ENCODE measurements around the gene GRID1. TPM values are rescaled to one million over a fixed set of nuclear protein-coding genes. Genes with fewer than 3 reads are reported as not detected.

The GRID1 gene
- total RNA-seq, 4 donors from 2014 or later = 0.35 to 10.7 (median 1.3) TPM

DNA sequence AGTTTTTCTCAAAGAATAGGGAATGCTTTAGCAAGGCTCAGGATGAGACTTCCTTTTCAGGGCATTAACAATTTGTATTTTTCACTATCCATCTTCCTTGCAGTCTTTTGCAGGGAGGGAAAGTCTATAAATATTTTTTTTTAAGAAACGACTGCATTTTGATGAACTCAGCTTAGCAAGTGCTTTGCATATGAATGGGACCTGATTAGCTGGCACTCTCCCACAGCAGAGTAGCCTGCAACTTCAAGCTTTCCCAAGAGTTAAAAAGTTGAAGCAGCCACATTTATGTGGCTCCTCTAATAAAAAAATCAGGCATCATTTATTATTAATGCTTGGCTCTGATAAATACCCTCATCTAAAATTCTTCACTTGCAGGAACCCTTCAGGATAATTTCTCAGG is 134.0 kb downstream of the GRID1 start:
- DNase-seq = no peak
- Histone ChIP-seq H3K27ac (no peak overlapping the region), H3K36me3 (no peaks in the 10 kb centered on the region), H3K27me3 (no peaks in the 10 kb centered on the region), H3K4me1 (no peaks in the 10 kb centered on the region), H3K4me3 (no peak overlapping the region), H3K9me3 (no peaks in the 10 kb centered on the region)
- TF ChIP-seq, protein P1, sequence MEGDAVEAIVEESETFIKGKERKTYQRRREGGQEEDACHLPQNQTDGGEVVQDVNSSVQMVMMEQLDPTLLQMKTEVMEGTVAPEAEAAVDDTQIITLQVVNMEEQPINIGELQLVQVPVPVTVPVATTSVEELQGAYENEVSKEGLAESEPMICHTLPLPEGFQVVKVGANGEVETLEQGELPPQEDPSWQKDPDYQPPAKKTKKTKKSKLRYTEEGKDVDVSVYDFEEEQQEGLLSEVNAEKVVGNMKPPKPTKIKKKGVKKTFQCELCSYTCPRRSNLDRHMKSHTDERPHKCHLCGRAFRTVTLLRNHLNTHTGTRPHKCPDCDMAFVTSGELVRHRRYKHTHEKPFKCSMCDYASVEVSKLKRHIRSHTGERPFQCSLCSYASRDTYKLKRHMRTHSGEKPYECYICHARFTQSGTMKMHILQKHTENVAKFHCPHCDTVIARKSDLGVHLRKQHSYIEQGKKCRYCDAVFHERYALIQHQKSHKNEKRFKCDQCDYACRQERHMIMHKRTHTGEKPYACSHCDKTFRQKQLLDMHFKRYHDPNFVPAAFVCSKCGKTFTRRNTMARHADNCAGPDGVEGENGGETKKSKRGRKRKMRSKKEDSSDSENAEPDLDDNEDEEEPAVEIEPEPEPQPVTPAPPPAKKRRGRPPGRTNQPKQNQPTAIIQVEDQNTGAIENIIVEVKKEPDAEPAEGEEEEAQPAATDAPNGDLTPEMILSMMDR (IDR thresholded peaks at IDR 0.05) = no peak
- no peak for TF ChIP-seq POLR2A (IDR thresholded peaks at IDR 0.05)

DNA sequence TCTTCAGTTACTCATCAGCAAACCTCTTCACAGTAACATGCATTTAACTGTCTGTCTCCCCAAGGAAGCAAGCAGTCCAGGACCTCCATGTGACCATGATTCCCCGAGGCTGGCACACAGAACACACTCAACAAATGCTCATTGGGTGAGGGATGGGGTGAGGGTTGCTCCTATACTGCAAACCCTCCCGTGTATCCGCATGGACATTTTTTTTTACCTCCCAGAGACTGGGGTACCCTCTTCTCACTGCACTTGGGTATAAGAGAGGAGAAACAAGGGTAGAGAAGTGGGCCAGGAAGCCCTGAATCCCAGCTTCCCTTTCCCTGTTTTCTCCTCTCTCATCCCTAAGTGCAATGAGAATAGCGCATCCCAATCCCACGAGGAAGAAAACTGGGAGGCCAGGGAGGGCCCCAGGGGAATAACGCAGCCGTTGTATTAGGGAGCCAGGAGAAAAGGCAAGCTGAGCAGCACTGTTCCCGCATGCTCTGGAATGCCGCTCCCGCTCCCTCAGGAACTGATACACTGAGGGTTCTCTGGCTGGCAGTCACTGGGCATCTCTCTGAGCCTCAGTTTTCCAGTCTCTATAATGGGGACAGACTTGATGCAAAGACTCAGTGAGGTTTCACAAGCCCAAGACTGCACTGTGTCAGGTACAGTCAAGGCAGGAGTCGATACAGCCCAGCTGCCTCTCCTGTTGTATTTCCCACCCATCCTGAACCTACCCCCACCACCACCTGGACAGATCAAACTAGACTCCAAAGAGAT is 134.6 kb downstream of the GRID1 start:
- Histone ChIP-seq H3K9me3 (no peaks in the 10 kb centered on the region), H3K4me1 (no peaks in the 10 kb centered on the region)
- DNase-seq = no peak

DNA sequence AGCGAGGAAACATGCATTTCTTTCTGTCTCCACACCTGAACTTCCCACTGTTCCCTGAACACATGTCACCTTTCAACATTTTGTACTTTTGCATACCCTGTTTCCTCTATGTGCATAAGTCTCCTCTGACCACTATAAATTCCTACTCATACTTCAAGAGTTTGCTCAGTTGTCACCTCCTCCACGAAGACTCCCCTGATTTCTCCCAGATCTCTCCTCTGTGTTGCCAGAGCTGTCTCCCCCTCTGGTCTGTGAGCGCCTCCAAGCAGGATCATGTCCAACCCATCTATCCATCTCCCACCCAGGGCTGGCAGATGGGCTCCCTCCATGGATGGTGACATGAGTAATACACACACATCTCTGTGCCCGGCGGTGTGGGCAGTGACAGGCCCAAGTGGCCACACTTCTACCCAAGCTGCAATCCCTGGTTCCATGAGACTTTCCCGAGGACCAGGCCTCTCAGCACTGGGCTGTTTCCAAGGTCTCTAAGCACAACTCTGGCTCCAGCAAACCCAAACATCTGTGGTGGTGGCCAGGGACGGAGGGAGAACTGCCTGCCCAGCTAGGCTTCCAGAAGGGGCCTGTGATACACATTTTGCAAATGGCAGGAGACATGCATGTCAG is 135.9 kb downstream of the GRID1 start:
- H3K9me3 ChIP-seq = no peaks in the 10 kb centered on the region
- no peak overlapping the region for H3K4me3 ChIP-seq
- no peak for TF ChIP-seq POLR2A (IDR thresholded peaks at IDR 0.05)
- TF ChIP-seq, protein P1 (IDR thresholded peaks at IDR 0.05) = no peak
- no peak overlapping the region for H3K27ac ChIP-seq
- no peaks in the 10 kb centered on the region for H3K36me3 ChIP-seq
- no peak for DNase-seq
- H3K4me1 ChIP-seq = no peaks in the 10 kb centered on the region
- H3K27me3 ChIP-seq = no peaks in the 10 kb centered on the region

More for the DNA sequence above, 134.6 kb downstream of the GRID1 start:
- no peak overlapping the region for H3K27ac ChIP-seq
- H3K4me3 ChIP-seq = no peak overlapping the region
- TF ChIP-seq, protein P1 (IDR thresholded peaks at IDR 0.05) = no peak
- no peak for TF ChIP-seq POLR2A (IDR thresholded peaks at IDR 0.05)
- no peaks in the 10 kb centered on the region for H3K27me3 ChIP-seq
- H3K36me3 ChIP-seq = no peaks in the 10 kb centered on the region

DNA sequence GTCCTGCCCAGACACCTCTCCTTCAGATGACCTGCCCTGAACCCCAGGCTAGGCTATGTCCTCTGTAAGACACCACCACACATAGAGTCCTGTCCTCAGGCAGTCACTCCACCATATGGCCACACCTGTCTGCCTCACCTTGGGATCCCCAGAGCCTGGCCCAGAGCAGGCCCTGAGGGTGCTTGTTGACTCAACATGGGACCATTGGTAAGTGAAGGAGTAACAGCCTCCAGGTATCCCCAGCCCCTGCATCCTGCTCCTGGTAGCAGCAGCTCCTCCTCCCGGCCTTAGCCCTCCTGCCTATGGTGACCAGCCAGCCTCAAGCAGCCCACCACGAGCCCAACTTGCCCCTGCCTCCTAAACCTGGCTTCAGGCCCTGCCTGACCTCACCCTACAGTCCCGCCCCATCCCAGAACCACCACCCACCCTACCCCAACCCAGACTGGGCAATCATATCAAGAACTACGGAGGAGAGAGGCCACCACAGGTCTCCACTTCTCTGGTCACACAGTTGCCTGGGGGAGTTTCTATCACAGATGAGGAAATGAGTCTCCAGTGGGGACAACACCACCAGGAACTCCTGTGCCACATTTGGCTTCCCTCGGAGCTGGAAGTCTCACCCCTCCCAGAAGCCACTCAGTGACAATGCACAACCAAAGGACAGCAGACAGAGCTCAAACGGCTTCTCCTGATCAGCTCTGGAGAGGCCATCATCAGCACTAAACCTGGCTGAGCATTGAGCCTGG is 136.6 kb downstream of the GRID1 start:
- TF ChIP-seq POLR2A (IDR thresholded peaks at IDR 0.05) = no peak
- TF ChIP-seq, protein P1 (IDR thresholded peaks at IDR 0.05) = no peak
- Histone ChIP-seq H3K4me1 (no peaks in the 10 kb centered on the region), H3K27me3 (no peaks in the 10 kb centered on the region), H3K36me3 (no peaks in the 10 kb centered on the region), H3K4me3 (no peak overlapping the region), H3K9me3 (no peaks in the 10 kb centered on the region), H3K27ac (no peak overlapping the region)
- no peak for DNase-seq

DNA sequence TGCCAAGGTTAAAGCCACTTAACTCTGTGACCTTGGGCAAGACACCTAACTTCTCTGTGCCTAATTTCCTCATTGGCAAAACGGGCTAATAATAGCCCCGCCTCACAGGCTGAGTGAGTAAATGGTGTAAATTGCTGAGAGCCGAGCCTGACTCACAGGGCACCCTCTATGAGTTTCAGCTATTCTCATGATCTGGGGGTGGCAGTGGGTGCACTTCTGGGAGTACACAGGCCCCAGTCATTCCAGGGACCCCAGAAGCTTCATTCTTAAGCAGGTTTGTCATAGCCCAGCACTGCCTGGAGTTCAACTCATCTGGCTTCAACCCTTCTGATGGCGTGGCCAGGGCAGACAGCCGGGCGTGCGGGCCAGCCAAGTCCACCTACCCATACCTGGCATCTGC is 137.2 kb downstream of the GRID1 start:
- no peaks in the 10 kb centered on the region for H3K4me1 ChIP-seq
- no peaks in the 10 kb centered on the region for H3K9me3 ChIP-seq
- TF ChIP-seq POLR2A (IDR thresholded peaks at IDR 0.05) = no peak
- TF ChIP-seq, protein P1 (IDR thresholded peaks at IDR 0.05) = no peak
- no peaks in the 10 kb centered on the region for H3K36me3 ChIP-seq
- no peak overlapping the region for H3K27ac ChIP-seq
- no peak overlapping the region for H3K4me3 ChIP-seq
- DNase-seq = no peak
- no peaks in the 10 kb centered on the region for H3K27me3 ChIP-seq

All from Peyer's patch (tissue), 4 donors.